NB4 (cell line): ENCODE data around the gene CNST.

Experiments
- DNase-seq: peaks from one replicate; pipeline ENCODE4 v3.0.0; 2010; ENCODE audit warnings: low read depth
- H3K4me3 ChIP-seq: one replicate; pipeline ENCODE4 v1.5.1; 2011; ENCODE audit warnings: mild to moderate bottlenecking, low read depth, low read length, moderate library complexity
- CTCF ChIP-seq: IDR thresholded peaks from one replicate; pipeline ENCODE4 v1.5.1; 2012; ENCODE audit warnings: low read depth, low read length
- MAX ChIP-seq: IDR thresholded peaks from 2 replicates; pipeline ENCODE4 v1.6.1; 2011; ENCODE audit warnings: low read depth, low read length
- MYC ChIP-seq: IDR thresholded peaks from 2 replicates; pipeline ENCODE4 v1.6.1; 2011; ENCODE audit warnings: low read depth, low read length
- POLR2A ChIP-seq: IDR thresholded peaks from 2 replicates; pipeline ENCODE4 v1.6.1; 2011; ENCODE audit warnings: mild to moderate bottlenecking; ENCODE audit not compliant: insufficient read length; ENCODE audit errors: extremely low read depth

CNST gene

GRCh38 chr1:246534114-246534513 is 32.1 kb upstream of the CNST start:
- DNase-seq, result no peak
- H3K4me3 ChIP-seq, result no peak overlapping the region
- TF ChIP-seq POLR2A (no peak), CTCF (no peak), MYC (no peak), MAX (no peak)

GRCh38 chr1:246537441-246537840 is 28.8 kb upstream of the CNST start:
- peak; percentile 20 for DNase-seq
- TF ChIP-seq MYC (no peak), POLR2A (no peak), MAX (no peak)
- H3K4me3 ChIP-seq, result no peak overlapping the region

GRCh38 chr1:246537887-246538286 is 28.4 kb upstream of the CNST start:
- no peak overlapping the region for H3K4me3 ChIP-seq
- no peak for DNase-seq
- TF ChIP-seq MYC, result no peak
- TF ChIP-seq CTCF, result no peak
- no peak for TF ChIP-seq POLR2A
- TF ChIP-seq MAX, result no peak

- DNase-seq, result no peak
- H3K4me3 ChIP-seq, result no peak overlapping the region
- TF ChIP-seq CTCF (no peak), POLR2A (no peak), MYC (no peak), MAX (no peak)
Observed at GRCh38 chr1:246540738-246541491, 25.3 kb upstream of the CNST start.

- TF ChIP-seq POLR2A (no peak), CTCF (no peak), MYC (no peak), MAX (no peak)
- no peak overlapping the region for H3K4me3 ChIP-seq
- no peak for DNase-seq
Observed at GRCh38 chr1:246544001-246544400, 22.3 kb upstream of the CNST start.

- H3K4me3 ChIP-seq, result no peak overlapping the region
- DNase-seq, result no peak
- no peak for TF ChIP-seq MYC
- no peak for TF ChIP-seq CTCF
- TF ChIP-seq MAX, result no peak
- no peak for TF ChIP-seq POLR2A
Observed at GRCh38 chr1:246549665-246550064, 16.6 kb upstream of the CNST start.
